ENCODE measurements around the gene SLC12A9.

SLC12A9 gene

GRCh38 chr7:100880645-100881044, 28.1 kb downstream of the SLC12A9 start:
- Histone ChIP-seq H3K79me2 (ENCODE audit: control insufficient read depth, low read length) (peaks cover 66% of the 10 kb centered on the region), H3K4me2 (ENCODE audit: low read length) (no peak overlapping the region), H4K20me1 (ENCODE audit: control insufficient read depth, insufficient read depth, low read depth, low read length) (peaks cover 28% of the 10 kb centered on the region), H3K4me3 (ENCODE audit: low read length) (no peak overlapping the region), H3K27ac (ENCODE audit: low read depth, low read length) (no peak overlapping the region), H3F3A (ENCODE audit: control insufficient read depth, insufficient read depth) (0 out of 2 replicates have a peak, but pooled peaks cover 3% of the 10 kb centered on the region), H3K9me3 (ENCODE audit: control insufficient read depth, insufficient read depth, low read length) (no peaks in the 10 kb centered on the region), H3K4me1 (ENCODE audit: control insufficient read depth, low read length) (peaks cover 49% of the 10 kb centered on the region), H3K9me2 (replicated peaks; ENCODE audit: control insufficient read depth, low read length) (no peaks in the 10 kb centered on the region), H3K27me3 (ENCODE audit: control insufficient read depth, low read length) (no peaks in the 10 kb centered on the region), H3K36me3 (ENCODE audit: control insufficient read depth, low read length) (peaks cover 98% of the 10 kb centered on the region)
- TF ChIP-seq EZH2phosphoT487 (IDR thresholded peaks at IDR 0.05; ENCODE audit: borderline replicate concordance, low read length) = no peak
- no peak for TF ChIP-seq CTCF (IDR thresholded peaks at IDR 0.05; ENCODE audit: low read depth, low read length, poor library complexity, severe bottlenecking)

- no peaks in the 10 kb centered on the region for H3K27me3 ChIP-seq (ENCODE audit: control insufficient read depth, low read length)
- H3K4me2 ChIP-seq (ENCODE audit: low read length) = no peak overlapping the region
- H4K20me1 ChIP-seq (ENCODE audit: control insufficient read depth, insufficient read depth, low read depth, low read length) = peaks cover 29% of the 10 kb centered on the region
- H3K36me3 ChIP-seq (ENCODE audit: control insufficient read depth, low read length) = peaks cover 98% of the 10 kb centered on the region
- TF ChIP-seq CTCF (IDR thresholded peaks at IDR 0.05; ENCODE audit: low read depth, low read length, poor library complexity, severe bottlenecking) (no peak), EZH2phosphoT487 (IDR thresholded peaks at IDR 0.05; ENCODE audit: borderline replicate concordance, low read length) (no peak)
- peaks cover 7% of the 10 kb centered on the region; the same call in 1 of the 2 replicates for H3F3A ChIP-seq (ENCODE audit: control insufficient read depth, insufficient read depth)
- no peaks in the 10 kb centered on the region for H3K9me2 ChIP-seq (replicated peaks; ENCODE audit: control insufficient read depth, low read length)
- no peaks in the 10 kb centered on the region for H3K9me3 ChIP-seq (ENCODE audit: control insufficient read depth, insufficient read depth, low read length)
- peaks cover 50% of the 10 kb centered on the region for H3K4me1 ChIP-seq (ENCODE audit: control insufficient read depth, low read length)
- peaks cover 61% of the 10 kb centered on the region for H3K79me2 ChIP-seq (ENCODE audit: control insufficient read depth, low read length)
- no peak overlapping the region for H3K4me3 ChIP-seq (ENCODE audit: low read length)
- H3K27ac ChIP-seq (ENCODE audit: low read depth, low read length) = no peak overlapping the region
Measured at GRCh38 chr7:100881136-100881535, 28.6 kb downstream of the SLC12A9 start.

GRCh38 chr7:100882201-100882600, 29.7 kb downstream of the SLC12A9 start:
- TF ChIP-seq CTCF (IDR thresholded peaks at IDR 0.05; ENCODE audit: low read depth, low read length, poor library complexity, severe bottlenecking) (no peak), EZH2phosphoT487 (IDR thresholded peaks at IDR 0.05; ENCODE audit: borderline replicate concordance, low read length) (no peak)
- Histone ChIP-seq H4K20me1 (ENCODE audit: control insufficient read depth, insufficient read depth, low read depth, low read length) (peaks cover 22% of the 10 kb centered on the region; the same call in 1 of the 2 replicates), H3K4me1 (ENCODE audit: control insufficient read depth, low read length) (peaks cover 50% of the 10 kb centered on the region), H3F3A (ENCODE audit: control insufficient read depth, insufficient read depth) (peaks cover 18% of the 10 kb centered on the region), H3K9me2 (replicated peaks; ENCODE audit: control insufficient read depth, low read length) (no peaks in the 10 kb centered on the region), H3K36me3 (ENCODE audit: control insufficient read depth, low read length) (peaks cover 98% of the 10 kb centered on the region), H3K27me3 (ENCODE audit: control insufficient read depth, low read length) (no peaks in the 10 kb centered on the region), H3K4me3 (ENCODE audit: low read length) (no peak overlapping the region), H3K9me3 (ENCODE audit: control insufficient read depth, insufficient read depth, low read length) (no peaks in the 10 kb centered on the region), H3K4me2 (ENCODE audit: low read length) (no peak overlapping the region), H3K27ac (ENCODE audit: low read depth, low read length) (no peak overlapping the region), H3K79me2 (ENCODE audit: control insufficient read depth, low read length) (peaks cover 51% of the 10 kb centered on the region)
